ENCODE measurements around the gene CPT1B. TPM values are rescaled to one million over a fixed set of nuclear protein-coding genes. Genes with fewer than 3 reads are reported as not detected.

CPT1B gene
- total RNA-seq, 1 experiment from 2014 or later: 19.2 TPM

DNA sequence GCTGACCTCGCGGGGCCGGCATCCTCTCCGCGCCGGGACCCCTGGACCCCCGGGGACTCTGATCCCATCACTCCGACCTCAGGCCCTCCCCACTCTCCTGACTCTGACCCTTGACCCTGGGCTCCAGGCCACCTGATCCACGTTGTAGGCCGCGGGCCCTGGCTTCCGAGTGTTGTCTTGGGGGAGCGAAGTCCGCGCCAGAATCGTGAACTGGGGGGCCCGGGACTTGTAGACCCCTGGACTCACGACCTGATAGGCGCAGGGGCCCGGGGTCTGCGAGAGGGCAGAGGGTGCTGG is 47.7 kb downstream of the CPT1B start:
- Histone ChIP-seq H3K27ac (ENCODE audit: low read depth, low read length, poor library complexity, severe bottlenecking) (no peak overlapping the region), H3K4me3 (ENCODE audit: low read depth, low read length, poor library complexity, severe bottlenecking) (peak overlapping the region; percentile 46), H3K27me3 (replicated peaks; ENCODE audit: insufficient read depth, low read depth, low read length, poor library complexity) (peaks cover 23% of the 10 kb centered on the region), H3K4me1 (ENCODE audit: insufficient read depth, low read length, poor library complexity, severe bottlenecking) (peaks cover 21% of the 10 kb centered on the region), H3K36me3 (ENCODE audit: insufficient read depth, low read length, poor library complexity, severe bottlenecking) (no peaks in the 10 kb centered on the region), H3K9me3 (ENCODE audit: low read depth, low read length, poor library complexity, severe bottlenecking) (no peaks in the 10 kb centered on the region)
- no TSS peak for BruUV-seq (replicated peaks)
- intact Hi-C loops (cut with micrococcal nuclease; ENCODE audit: unreplicated experiment): no loop called here
- no peak for DNase-seq (ENCODE audit: low spot score)
- ChIA-PET POLR2A (ENCODE audit: low non-redundant PET) (no interaction called here), CTCF (no interaction called here)
- TF ChIP-seq, protein P1, sequence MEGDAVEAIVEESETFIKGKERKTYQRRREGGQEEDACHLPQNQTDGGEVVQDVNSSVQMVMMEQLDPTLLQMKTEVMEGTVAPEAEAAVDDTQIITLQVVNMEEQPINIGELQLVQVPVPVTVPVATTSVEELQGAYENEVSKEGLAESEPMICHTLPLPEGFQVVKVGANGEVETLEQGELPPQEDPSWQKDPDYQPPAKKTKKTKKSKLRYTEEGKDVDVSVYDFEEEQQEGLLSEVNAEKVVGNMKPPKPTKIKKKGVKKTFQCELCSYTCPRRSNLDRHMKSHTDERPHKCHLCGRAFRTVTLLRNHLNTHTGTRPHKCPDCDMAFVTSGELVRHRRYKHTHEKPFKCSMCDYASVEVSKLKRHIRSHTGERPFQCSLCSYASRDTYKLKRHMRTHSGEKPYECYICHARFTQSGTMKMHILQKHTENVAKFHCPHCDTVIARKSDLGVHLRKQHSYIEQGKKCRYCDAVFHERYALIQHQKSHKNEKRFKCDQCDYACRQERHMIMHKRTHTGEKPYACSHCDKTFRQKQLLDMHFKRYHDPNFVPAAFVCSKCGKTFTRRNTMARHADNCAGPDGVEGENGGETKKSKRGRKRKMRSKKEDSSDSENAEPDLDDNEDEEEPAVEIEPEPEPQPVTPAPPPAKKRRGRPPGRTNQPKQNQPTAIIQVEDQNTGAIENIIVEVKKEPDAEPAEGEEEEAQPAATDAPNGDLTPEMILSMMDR (conservative IDR thresholded peaks at IDR 0.05; ENCODE audit: low read depth, low read length): no peak
- TF ChIP-seq EZH2 (IDR thresholded peaks at IDR 0.05; ENCODE audit: borderline replicate concordance, low read depth, low read length, poor library complexity, severe bottlenecking): no peak

DNA sequence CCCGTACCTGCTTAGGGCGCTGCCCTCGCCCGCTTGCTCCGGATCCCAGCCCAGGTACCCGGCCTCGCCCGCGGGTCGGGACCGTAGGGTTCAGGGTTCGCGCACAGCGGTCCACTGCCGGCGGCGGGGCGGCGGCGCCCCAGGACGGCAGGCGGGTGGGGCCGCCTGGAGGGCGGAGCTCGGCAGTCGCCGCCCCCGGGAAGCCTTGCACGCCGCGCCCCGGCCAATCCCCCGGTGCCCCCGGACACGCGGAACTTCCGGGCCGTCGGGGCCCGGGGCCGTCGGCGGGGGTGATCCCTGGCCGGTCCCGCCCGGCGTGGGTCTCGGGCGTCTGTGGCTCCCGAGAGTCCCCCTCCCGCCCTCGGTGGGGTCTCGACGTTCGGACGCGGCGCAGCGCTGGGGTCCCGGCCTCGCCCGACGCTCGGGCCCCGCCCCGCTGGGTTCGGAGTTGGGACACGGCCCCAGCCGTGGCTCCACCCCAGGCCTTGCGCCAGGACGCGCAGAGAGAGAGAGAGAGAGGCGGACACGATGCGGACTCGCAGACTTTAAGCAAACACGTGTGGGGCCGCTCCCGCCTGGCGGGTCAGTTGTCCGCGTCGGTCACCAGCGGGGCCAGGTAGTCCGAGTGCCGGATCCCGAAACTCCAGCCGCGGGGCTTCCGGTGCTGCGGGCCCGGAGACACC is 48.2 kb downstream of the CPT1B start, which contains the start of gene TYMP:
TSS of gene TYMP (minus strand) at position 116 of the 683 bp plus-strand sequence. CDS start 303 bp downstream, outside the sequence.
- ChIA-PET POLR2A (ENCODE audit: low non-redundant PET) (interaction anchor here (0.6 kb wide), 1 partner anchor 18 kb away, joined by 6 read pairs; no protein-coding TSS in a partner anchor), CTCF (no interaction called here)
- DNase-seq (ENCODE audit: low spot score): no peak
- no peak within 1 kb of the TSS for H3K27ac ChIP-seq (ENCODE audit: low read depth, low read length, poor library complexity, severe bottlenecking)
- no peaks in the 10 kb centered on the region for H3K9me3 ChIP-seq (ENCODE audit: low read depth, low read length, poor library complexity, severe bottlenecking)
- H3K36me3 ChIP-seq (ENCODE audit: insufficient read depth, low read length, poor library complexity, severe bottlenecking): no peaks in the 10 kb centered on the region
- H3K4me1 ChIP-seq (ENCODE audit: insufficient read depth, low read length, poor library complexity, severe bottlenecking): peaks cover 22% of the 10 kb centered on the region
- H3K4me3 ChIP-seq (ENCODE audit: low read depth, low read length, poor library complexity, severe bottlenecking): peak within 1 kb of the TSS; percentile 46
- BruUV-seq (replicated peaks): no TSS peak
- intact Hi-C loops (cut with micrococcal nuclease; ENCODE audit: unreplicated experiment): no loop called here
- TF ChIP-seq, protein P1 (conservative IDR thresholded peaks at IDR 0.05; ENCODE audit: low read depth, low read length): no peak
- no peak for TF ChIP-seq EZH2 (IDR thresholded peaks at IDR 0.05; ENCODE audit: borderline replicate concordance, low read depth, low read length, poor library complexity, severe bottlenecking)
- peaks cover 23% of the 10 kb centered on the region for H3K27me3 ChIP-seq (replicated peaks; ENCODE audit: insufficient read depth, low read depth, low read length, poor library complexity)

DNA sequence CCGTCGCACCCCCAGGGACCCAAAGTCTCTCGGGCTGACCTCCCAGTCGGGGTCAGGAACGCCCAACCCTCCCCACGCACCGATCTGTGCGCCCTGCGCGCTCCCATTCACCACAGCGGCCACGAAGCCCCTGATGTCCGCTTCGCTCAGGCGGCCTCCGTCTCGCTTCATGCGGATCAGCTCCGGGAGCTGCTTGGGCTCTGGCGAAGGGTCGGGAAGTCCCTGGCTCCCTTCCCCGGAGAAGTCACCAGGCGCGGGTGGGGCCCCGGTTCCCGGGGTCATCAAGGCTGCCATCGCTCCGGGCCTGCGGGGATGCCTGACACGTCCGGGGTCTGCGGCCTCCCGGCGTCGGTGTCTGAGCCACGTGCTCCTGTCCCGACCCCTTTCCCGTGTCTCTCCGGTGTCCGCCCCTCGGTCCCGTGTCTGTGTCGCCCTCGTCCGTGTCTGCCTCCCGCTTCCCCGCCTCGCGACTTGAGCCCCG is 48.8 kb downstream of the CPT1B start:
- H3K27me3 ChIP-seq (replicated peaks; ENCODE audit: insufficient read depth, low read depth, low read length, poor library complexity): peaks cover 23% of the 10 kb centered on the region
- peaks cover 4% of the 10 kb centered on the region for H3K36me3 ChIP-seq (ENCODE audit: insufficient read depth, low read length, poor library complexity, severe bottlenecking)
- no TSS peak for BruUV-seq (replicated peaks)
- no peaks in the 10 kb centered on the region for H3K9me3 ChIP-seq (ENCODE audit: low read depth, low read length, poor library complexity, severe bottlenecking)
- peak overlapping the region; percentile 46 for H3K4me3 ChIP-seq (ENCODE audit: low read depth, low read length, poor library complexity, severe bottlenecking)
- CTCF ChIA-PET: no interaction called here
- H3K4me1 ChIP-seq (ENCODE audit: insufficient read depth, low read length, poor library complexity, severe bottlenecking): peaks cover 27% of the 10 kb centered on the region
- POLR2A ChIA-PET (ENCODE audit: low non-redundant PET): interaction anchor here (0.6 kb wide), 1 partner anchor 19 kb away, joined by 6 read pairs; no protein-coding TSS in a partner anchor
- DNase-seq (ENCODE audit: low spot score): no peak
- TF ChIP-seq, protein P1 (conservative IDR thresholded peaks at IDR 0.05; ENCODE audit: low read depth, low read length): no peak
- TF ChIP-seq EZH2 (IDR thresholded peaks at IDR 0.05; ENCODE audit: borderline replicate concordance, low read depth, low read length, poor library complexity, severe bottlenecking): no peak
- H3K27ac ChIP-seq (ENCODE audit: low read depth, low read length, poor library complexity, severe bottlenecking): no peak overlapping the region
- intact Hi-C loops (cut with micrococcal nuclease; ENCODE audit: unreplicated experiment): no loop called here
